ENCODE results near the gene BCAR3. TPM values are rescaled to one million over a fixed set of nuclear protein-coding genes. Genes with fewer than 3 reads are reported as not detected.

Gene BCAR3
- total RNA-seq, 5 donors from 2014 or later (not counting 1 experiment from before 2014, with no cell fraction given) = 0.63 to 2.5 (median 1.4) TPM

DNA sequence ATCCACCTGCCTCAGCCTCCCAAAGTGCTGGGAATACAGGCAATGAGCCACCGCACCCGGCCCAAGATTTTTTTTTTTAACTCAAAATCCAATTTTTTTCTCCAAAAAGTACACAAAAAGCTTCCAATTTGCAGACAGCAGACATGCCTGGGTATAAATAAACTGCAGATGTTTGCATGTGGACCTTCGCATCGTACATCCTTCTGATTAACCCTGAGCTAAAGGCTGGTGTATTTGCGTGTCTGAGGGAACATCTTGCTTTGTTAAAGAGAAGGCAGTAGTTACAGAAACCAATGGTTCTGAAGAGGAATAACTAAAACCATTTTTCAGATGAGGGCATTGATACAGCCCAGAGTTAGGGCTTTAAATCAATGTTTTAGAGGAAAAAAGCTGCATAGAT is 12.7 kb downstream of the BCAR3 start:
- POLR2A ChIA-PET = no interaction called here
- 90% methylated on average over 3 of the region's 5 CpGs for WGBS (ENCODE audit: insufficient coverage)

DNA sequence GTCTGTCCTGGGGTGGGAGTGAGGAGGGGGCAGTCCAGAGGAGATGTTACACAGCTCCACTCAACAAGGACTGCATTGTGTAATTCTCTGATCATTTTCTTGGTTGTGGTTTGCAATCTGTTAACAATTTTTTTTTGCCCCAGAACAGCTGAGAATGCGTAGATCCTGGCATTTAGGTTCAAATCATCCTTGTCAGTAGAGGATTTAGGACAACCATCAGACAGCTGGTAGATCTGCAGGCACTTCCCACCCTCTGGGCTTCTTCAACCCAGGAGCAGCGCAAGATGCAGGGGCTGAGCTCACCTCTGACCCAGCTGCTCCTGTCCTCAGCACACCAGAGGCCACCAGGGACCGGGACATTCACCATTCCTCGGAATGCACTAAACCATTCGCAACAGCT is 13.5 kb downstream of the BCAR3 start:
- Histone ChIP-seq H3K27ac (ENCODE audit: low read length) (no peak overlapping the region), H3K36me3 (ENCODE audit: control insufficient read depth in 2 of 2, extremely low read depth in 1 of 2, insufficient read depth in 1 of 2, low read length in 1 of 2) (no peaks in the 10 kb centered on the region), H3K27me3 (replicated peaks in 1 of 2; ENCODE audit: control insufficient read depth in 2 of 2, extremely low read depth in 1 of 2, insufficient read depth in 2 of 2, low read length in 1 of 2) (no peaks in the 10 kb centered on the region), H3K4me3 (ENCODE audit: control insufficient read depth in 1 of 2, extremely low read depth in 1 of 2, low read length in 1 of 2) (no peak overlapping the region), H3K9me3 (no peaks in the 10 kb centered on the region), H3K4me1 (ENCODE audit: control insufficient read depth in 1 of 2, extremely low read depth in 1 of 2, insufficient read depth in 2 of 2, low read length in 2 of 2) (no peaks in the 10 kb centered on the region)
- H3K4me1 Mint-ChIP-seq = no peaks in the 10 kb centered on the region
- DNase-seq (no peak), ATAC-seq (replicated peaks in 1 of 4) (no peak)
- H3K27me3 Mint-ChIP-seq = no peaks in the 10 kb centered on the region
- H3K9me3 Mint-ChIP-seq = no peaks in the 10 kb centered on the region
- no peaks in the 10 kb centered on the region for H3K36me3 Mint-ChIP-seq
- 87% methylated on average over 4 of the region's 5 CpGs for WGBS (ENCODE audit: insufficient coverage)
- ChIA-PET CTCF (interaction anchor here in 1 of 2 donors (0.6 kb wide), 1 partner anchor 176 kb away, joined by 3 read pairs; no protein-coding TSS in a partner anchor), POLR2A (interaction anchor here (0.6 kb wide), 2 partner anchors 192 to 803 kb away, joined by 3 to 5 read pairs; no protein-coding TSS in a partner anchor)
- H3K4me3 Mint-ChIP-seq = no peak overlapping the region
- no peak overlapping the region for H3K27ac Mint-ChIP-seq

More for the DNA sequence above, 12.7 kb downstream of the BCAR3 start:
- no peaks in the 10 kb centered on the region for H3K27me3 Mint-ChIP-seq
- no peaks in the 10 kb centered on the region for H3K9me3 Mint-ChIP-seq
- no peaks in the 10 kb centered on the region for H3K36me3 Mint-ChIP-seq
- no peak overlapping the region for H3K27ac Mint-ChIP-seq
- no peak for ATAC-seq (replicated peaks in 1 of 4)
- CTCF ChIA-PET = no interaction called here
- DNase-seq = no peak
- no peak overlapping the region for H3K4me3 Mint-ChIP-seq
- Histone ChIP-seq H3K4me1 (ENCODE audit: control insufficient read depth in 1 of 2, extremely low read depth in 1 of 2, insufficient read depth in 2 of 2, low read length in 2 of 2) (no peaks in the 10 kb centered on the region), H3K4me3 (ENCODE audit: control insufficient read depth in 1 of 2, extremely low read depth in 1 of 2, low read length in 1 of 2) (no peak overlapping the region), H3K36me3 (ENCODE audit: control insufficient read depth in 2 of 2, extremely low read depth in 1 of 2, insufficient read depth in 1 of 2, low read length in 1 of 2) (no peaks in the 10 kb centered on the region), H3K27me3 (replicated peaks in 1 of 2; ENCODE audit: control insufficient read depth in 2 of 2, extremely low read depth in 1 of 2, insufficient read depth in 2 of 2, low read length in 1 of 2) (no peaks in the 10 kb centered on the region), H3K9me3 (no peaks in the 10 kb centered on the region), H3K27ac (ENCODE audit: low read length) (no peak overlapping the region)
- H3K4me1 Mint-ChIP-seq = no peaks in the 10 kb centered on the region

DNA sequence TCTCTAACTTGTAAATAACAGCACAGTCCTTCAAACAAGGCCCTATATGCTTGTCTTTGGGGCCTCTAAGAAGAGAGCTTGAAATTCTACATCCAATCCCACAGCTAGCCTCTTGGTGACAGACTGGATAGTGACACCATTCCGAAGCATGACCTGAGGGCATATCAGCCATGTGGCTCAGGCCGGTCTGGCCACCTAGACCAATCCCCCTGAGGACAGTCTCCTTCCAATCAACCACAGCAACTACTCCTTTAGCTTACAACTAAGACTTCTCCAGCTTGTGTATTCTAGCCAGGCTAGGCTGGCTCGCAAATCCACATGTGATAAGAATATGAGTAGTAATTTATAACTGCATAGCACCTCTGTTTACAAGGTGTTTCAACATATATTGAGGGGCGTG is 14.0 kb downstream of the BCAR3 start:
- no peak overlapping the region for H3K4me3 Mint-ChIP-seq
- H3K36me3 Mint-ChIP-seq = no peaks in the 10 kb centered on the region
- no peaks in the 10 kb centered on the region for H3K27me3 ChIP-seq (replicated peaks in 1 of 2; ENCODE audit: control insufficient read depth in 2 of 2, extremely low read depth in 1 of 2, insufficient read depth in 2 of 2, low read length in 1 of 2)
- H3K27ac ChIP-seq (ENCODE audit: low read length) = no peak overlapping the region
- DNase-seq (no peak), ATAC-seq (replicated peaks in 1 of 4) (no peak)
- CTCF ChIA-PET = no interaction called here
- no peaks in the 10 kb centered on the region for H3K9me3 ChIP-seq
- no peaks in the 10 kb centered on the region for H3K27me3 Mint-ChIP-seq
- H3K36me3 ChIP-seq (ENCODE audit: control insufficient read depth in 2 of 2, extremely low read depth in 1 of 2, insufficient read depth in 1 of 2, low read length in 1 of 2) = no peaks in the 10 kb centered on the region
- 88% methylated on average over 1 of the region's 4 CpGs for WGBS (ENCODE audit: insufficient coverage)
- no peak overlapping the region for H3K4me3 ChIP-seq (ENCODE audit: control insufficient read depth in 1 of 2, extremely low read depth in 1 of 2, low read length in 1 of 2)
- no peaks in the 10 kb centered on the region for H3K4me1 Mint-ChIP-seq
- H3K4me1 ChIP-seq (ENCODE audit: control insufficient read depth in 1 of 2, extremely low read depth in 1 of 2, insufficient read depth in 2 of 2, low read length in 2 of 2) = no peaks in the 10 kb centered on the region
- POLR2A ChIA-PET = no interaction called here
- H3K27ac Mint-ChIP-seq = no peak overlapping the region
- no peaks in the 10 kb centered on the region for H3K9me3 Mint-ChIP-seq

DNA sequence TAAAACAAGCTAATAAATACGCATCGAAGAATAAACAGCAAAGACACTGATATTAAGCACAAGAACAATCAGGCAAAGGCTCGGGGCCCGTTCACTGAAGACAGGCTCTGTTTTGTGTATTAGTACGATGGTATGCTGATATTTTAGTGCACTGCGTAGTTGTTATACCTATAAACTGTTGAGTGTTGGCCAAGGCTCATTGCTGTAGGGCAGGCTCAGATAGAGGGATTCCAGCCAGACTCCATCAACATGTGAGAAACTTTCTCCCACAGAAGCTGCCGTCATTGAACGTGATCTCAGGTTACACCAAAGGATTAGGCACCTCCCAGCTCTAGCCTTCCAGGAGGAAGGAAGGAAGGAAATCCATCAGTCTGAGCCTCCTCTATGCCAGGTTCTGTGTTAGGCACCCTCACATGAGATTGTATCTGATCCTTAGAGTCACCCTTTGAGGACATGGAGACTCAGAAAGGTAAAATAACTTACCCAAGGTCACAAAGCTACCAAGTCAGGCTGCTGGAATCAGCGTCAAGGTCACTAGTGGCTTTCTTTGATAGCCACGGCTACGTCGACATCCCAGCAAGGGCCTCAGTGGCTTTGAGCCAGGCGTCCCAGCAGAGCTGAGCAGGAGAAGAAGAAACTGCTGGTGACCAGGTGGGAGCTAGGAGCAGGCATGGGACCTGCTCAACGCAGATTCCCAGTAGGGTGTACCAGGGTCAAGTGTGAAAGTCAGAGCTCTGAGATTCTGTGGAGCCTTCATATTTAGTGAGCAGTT is 14.8 kb downstream of the BCAR3 start:
- Mint-ChIP-seq H3K4me1 (no peaks in the 10 kb centered on the region), H3K27ac (no peak overlapping the region), H3K9me3 (no peaks in the 10 kb centered on the region), H3K4me3 (no peak overlapping the region), H3K36me3 (no peaks in the 10 kb centered on the region), H3K27me3 (no peaks in the 10 kb centered on the region)
- Histone ChIP-seq H3K27me3 (replicated peaks in 1 of 2; ENCODE audit: control insufficient read depth in 2 of 2, extremely low read depth in 1 of 2, insufficient read depth in 2 of 2, low read length in 1 of 2) (no peaks in the 10 kb centered on the region), H3K4me3 (ENCODE audit: control insufficient read depth in 1 of 2, extremely low read depth in 1 of 2, low read length in 1 of 2) (no peak overlapping the region), H3K9me3 (no peaks in the 10 kb centered on the region), H3K27ac (ENCODE audit: low read length) (no peak overlapping the region), H3K36me3 (ENCODE audit: control insufficient read depth in 2 of 2, extremely low read depth in 1 of 2, insufficient read depth in 1 of 2, low read length in 1 of 2) (no peaks in the 10 kb centered on the region), H3K4me1 (ENCODE audit: control insufficient read depth in 1 of 2, extremely low read depth in 1 of 2, insufficient read depth in 2 of 2, low read length in 2 of 2) (no peaks in the 10 kb centered on the region)
- POLR2A ChIA-PET = no interaction called here
- DNase-seq = no peak
- no peak for ATAC-seq (replicated peaks in 1 of 4)
- WGBS (ENCODE audit: insufficient coverage) = 94% methylated on average over 6 of the region's 14 CpGs
- CTCF ChIA-PET = no interaction called here

DNA sequence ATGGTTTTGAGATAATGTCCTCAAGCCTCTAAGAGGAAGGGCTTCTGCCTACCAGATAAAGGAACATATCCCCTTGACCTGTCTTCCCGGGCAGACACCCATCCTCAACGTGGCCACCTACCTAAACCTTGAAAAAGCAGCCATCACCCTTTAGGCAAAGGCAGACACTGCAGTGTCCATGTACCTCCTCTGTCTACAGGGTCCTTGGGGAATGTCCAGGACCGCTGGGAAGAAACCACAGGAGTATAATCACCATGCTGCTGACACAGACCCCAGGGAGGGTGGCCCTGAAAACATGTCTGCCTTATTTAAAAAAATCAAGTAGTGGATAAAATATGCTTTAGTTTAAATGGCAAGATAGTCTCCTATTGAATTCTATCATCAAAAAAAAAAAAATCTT is 16.6 kb downstream of the BCAR3 start:
- no peaks in the 10 kb centered on the region for H3K9me3 Mint-ChIP-seq

DNA sequence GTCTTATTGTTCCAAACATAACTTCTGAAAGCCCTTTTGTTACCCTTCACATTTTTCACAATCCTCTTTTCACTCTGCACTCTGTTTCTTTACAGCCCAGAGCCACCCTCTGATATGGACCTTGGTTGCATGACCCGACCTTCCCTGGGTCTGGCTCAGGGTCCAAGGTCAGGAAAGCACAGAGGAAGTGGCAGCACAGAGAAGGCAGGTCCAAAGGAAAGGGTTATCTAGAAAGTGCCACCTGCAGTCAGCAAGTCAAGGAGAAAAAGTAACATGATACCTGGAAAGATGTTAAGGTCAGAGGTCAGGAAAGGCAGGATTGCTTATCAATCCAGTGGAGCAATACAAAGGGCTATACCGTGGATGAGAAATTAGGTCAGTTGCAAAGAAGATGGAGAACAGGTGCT is 18.4 kb downstream of the BCAR3 start:
- Mint-ChIP-seq H3K27me3 (no peaks in the 10 kb centered on the region), H3K36me3 (no peaks in the 10 kb centered on the region), H3K4me3 (no peak overlapping the region), H3K9me3 (no peaks in the 10 kb centered on the region), H3K27ac (no peak overlapping the region), H3K4me1 (no peaks in the 10 kb centered on the region)
- WGBS (ENCODE audit: insufficient coverage) = 73% methylated on average over 2 of the region's 2 CpGs
- no peaks in the 10 kb centered on the region for H3K4me1 ChIP-seq (ENCODE audit: control insufficient read depth in 1 of 2, extremely low read depth in 1 of 2, insufficient read depth in 2 of 2, low read length in 2 of 2)
- H3K27ac ChIP-seq (ENCODE audit: low read length) = no peak overlapping the region
- ChIA-PET CTCF (no interaction called here), POLR2A (no interaction called here)
- H3K27me3 ChIP-seq (replicated peaks in 1 of 2; ENCODE audit: control insufficient read depth in 2 of 2, extremely low read depth in 1 of 2, insufficient read depth in 2 of 2, low read length in 1 of 2) = no peaks in the 10 kb centered on the region
- ATAC-seq (replicated peaks in 1 of 4) (no peak), DNase-seq (no peak)
- no peaks in the 10 kb centered on the region for H3K36me3 ChIP-seq (ENCODE audit: control insufficient read depth in 2 of 2, extremely low read depth in 1 of 2, insufficient read depth in 1 of 2, low read length in 1 of 2)
- no peak overlapping the region for H3K4me3 ChIP-seq (ENCODE audit: control insufficient read depth in 1 of 2, extremely low read depth in 1 of 2, low read length in 1 of 2)
- H3K9me3 ChIP-seq = no peaks in the 10 kb centered on the region

More for the DNA sequence above, 16.6 kb downstream of the BCAR3 start:
- ATAC-seq (replicated peaks in 1 of 4) (no peak), DNase-seq (no peak)
- H3K4me3 ChIP-seq (ENCODE audit: control insufficient read depth in 1 of 2, extremely low read depth in 1 of 2, low read length in 1 of 2) = no peak overlapping the region
- no peaks in the 10 kb centered on the region for H3K9me3 ChIP-seq
- no peak overlapping the region for H3K27ac ChIP-seq (ENCODE audit: low read length)
- no peaks in the 10 kb centered on the region for H3K36me3 ChIP-seq (ENCODE audit: control insufficient read depth in 2 of 2, extremely low read depth in 1 of 2, insufficient read depth in 1 of 2, low read length in 1 of 2)
- Mint-ChIP-seq H3K36me3 (no peaks in the 10 kb centered on the region), H3K27me3 (no peaks in the 10 kb centered on the region), H3K4me1 (no peaks in the 10 kb centered on the region), H3K4me3 (no peak overlapping the region), H3K27ac (no peak overlapping the region)
- no CpG with 5 or more reads among the region's 3 CpGs for WGBS (ENCODE audit: insufficient coverage)
- no peaks in the 10 kb centered on the region for H3K27me3 ChIP-seq (replicated peaks in 1 of 2; ENCODE audit: control insufficient read depth in 2 of 2, extremely low read depth in 1 of 2, insufficient read depth in 2 of 2, low read length in 1 of 2)
- ChIA-PET POLR2A (no interaction called here), CTCF (no interaction called here)
- H3K4me1 ChIP-seq (ENCODE audit: control insufficient read depth in 1 of 2, extremely low read depth in 1 of 2, insufficient read depth in 2 of 2, low read length in 2 of 2) = no peaks in the 10 kb centered on the region

Measured in T-cell (primary cell).